Stimulated activated CD4-positive, alpha-beta T cell treated with anti-CD3 and anti-CD28 coated beads, TNF-alpha, amount 100 ng/mL, for 1 hour (primary cell): ENCODE results near the gene PARD6G.

ENCODE experiments used
- DNase-seq, 3 donors: peaks; one replicate each; pipeline ENCODE4 v3.0.0-alpha.2; 2020; ENCODE audit warnings: low read depth in 3 of 3, low spot score in 1 of 3

PARD6G gene

DNA sequence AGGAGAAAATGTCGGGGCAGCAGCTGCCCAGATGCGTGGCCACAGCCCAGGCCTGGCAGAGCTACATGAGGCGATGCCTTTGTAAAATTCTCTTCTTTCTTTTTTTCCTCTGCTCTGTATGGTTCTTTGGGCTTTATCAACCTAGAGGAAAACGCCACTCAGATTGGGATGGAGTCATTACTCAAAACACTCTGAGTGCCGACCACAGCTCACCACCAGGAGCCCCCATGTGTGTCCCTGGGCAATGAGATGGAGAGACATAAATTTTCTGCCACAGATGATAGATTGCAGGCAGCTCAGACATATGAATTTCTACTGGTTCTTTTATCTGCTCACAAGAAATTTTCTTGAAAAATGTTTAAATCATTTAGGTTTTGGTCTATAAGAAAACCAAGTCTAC is 56.0 kb downstream of the PARD6G start:
- no peak for DNase-seq

DNA sequence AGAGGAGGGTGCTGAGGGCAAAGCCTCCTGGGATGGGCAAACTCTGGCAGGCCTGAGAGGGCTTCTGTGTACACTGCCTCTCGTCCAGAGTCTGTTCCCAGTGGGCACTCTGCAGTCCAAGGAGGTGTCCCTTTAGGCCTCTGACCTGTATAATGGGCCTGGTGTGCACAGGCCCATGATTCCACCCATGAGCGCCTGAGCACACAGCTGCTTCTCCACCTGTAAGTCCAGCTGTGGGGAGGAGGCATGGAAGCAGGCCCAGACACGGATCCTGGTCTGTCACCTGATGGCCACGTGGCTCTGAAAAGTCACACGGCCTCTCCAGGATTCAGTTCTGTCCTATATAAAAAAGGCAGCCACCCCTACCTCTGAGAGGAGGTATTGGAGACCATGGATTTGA is 57.0 kb downstream of the PARD6G start:
- no peak for DNase-seq

DNA sequence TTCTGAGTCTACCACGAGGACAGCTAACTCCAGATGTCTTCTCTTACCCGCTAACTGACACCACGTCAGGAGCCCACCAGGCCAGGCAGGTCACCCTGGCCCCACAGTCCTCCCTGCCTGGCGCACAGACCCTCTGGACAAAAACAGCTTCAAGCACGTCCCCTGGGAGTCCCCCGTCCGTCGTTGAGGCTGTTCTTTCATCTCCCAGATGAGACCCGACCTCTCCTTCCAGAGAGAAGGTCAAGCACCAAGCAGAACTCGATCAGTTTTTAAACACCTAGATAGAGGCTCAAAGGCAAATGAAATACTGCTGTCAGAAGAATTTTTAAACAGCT is 57.8 kb downstream of the PARD6G start:
- DNase-seq: no peak

DNA sequence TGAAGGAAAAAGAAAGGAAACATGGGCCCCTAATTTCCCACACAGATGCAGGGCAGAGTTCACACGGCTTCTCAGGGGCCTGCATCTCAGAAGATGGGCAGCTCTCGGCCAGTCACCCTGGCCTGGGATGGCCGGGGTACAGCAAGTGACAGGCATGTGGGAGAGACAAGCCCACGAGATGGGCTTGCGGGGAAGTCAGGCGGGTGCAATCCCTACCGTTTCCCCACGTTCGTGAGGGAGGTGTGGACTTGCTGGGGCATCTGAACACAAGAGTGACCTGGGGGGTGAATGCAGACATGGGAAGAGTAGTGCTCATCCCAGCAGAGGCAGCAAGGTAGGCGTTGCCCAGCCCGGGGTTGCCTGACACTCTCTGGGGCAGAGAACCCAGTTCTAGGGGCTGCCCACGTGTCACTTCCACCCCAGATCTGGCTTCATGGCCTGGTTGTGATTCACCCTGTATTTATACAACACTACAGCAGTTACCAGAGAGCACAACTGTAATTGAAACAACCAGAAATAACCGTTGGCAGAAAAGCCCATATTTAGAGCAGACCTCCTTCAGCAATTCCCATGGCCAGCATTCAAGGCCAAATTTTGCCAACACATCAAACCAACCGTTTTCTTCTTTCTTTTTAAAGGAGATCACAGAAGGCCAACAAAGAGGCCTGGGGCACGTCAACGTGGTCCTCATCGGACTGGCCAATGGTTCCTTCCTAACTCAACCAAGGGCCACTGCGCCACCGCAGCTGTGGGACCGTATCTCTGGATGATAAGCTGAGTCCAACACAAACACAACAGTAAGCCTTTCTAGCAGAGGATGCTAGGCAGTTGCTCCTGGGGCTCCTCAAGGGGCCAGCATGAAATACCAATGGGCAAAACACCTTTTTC is 58.4 kb downstream of the PARD6G start:
- DNase-seq: no peak

DNA sequence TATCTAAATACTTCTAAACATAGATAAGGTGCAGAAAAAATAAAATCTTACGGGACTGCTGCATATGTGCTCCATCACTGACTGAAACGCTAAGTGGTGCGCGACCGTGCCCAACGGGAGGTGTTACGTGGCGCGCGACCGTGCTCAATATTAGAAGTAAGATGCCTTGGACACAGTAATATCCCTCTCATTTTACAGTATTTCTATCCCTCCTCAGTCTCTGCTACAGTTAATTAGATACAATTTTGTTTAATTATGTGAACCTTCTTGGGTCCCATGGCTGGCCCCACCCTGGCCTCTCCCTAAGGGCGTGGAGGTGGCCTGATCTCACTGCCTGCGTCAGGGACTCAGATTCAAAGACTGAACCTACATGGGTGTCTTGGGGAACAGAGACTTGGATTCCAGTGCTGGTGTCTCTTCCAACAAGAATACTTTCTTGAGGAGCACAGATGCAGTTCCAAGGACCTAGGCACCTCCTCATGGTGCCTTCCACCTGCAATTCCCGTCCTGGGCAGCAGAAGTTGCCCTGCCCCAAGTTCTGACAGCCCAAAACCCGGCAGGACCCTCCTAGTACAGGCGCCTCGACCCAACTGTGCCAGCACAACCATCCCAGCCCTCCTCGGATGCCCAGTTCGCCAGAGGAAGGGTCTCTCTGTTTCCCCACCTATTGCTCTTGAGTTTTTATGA is 59.2 kb downstream of the PARD6G start:
- DNase-seq: no peak

DNA sequence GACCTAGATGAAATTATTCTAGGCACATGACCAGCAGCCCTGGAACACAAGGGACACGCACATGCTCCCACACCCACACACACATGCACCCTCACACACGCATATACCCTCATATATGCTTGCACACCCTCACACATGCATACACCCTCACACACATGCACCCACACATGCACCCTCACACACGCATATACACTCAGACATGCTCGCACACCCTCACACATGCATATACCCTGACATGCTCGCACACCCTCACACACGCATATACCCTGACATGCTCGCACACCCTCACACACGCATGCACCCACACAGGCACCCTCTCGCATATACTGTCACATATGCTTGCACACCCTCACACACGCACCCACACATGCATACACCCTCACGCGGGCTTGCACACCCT is 61.8 kb downstream of the PARD6G start:
- no peak for DNase-seq

DNA sequence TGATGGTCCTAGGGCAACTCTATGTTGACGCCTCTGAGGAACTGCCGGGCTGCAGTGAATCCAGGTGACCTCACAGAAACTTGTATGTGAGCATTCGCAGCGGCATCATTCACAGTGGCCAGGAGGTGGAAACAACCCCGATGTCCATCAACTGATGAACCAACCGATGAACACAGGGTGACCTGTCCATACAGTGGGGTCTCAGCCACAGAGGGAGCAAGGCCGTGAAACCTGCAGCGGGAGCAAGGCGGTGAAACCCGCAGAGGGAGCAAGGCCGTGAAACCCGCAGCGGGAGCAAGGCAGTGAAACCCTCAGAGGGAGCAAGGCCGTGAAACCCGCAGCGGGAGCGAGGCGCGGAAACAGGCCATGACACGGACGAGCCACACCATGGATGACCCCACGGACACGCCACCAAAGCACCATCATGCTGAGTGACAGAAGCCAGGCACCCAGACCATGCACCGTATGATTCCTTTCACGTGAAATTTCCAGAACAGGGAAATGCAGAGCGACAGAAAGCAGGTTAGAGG is 63.0 kb downstream of the PARD6G start:
- no peak for DNase-seq

DNA sequence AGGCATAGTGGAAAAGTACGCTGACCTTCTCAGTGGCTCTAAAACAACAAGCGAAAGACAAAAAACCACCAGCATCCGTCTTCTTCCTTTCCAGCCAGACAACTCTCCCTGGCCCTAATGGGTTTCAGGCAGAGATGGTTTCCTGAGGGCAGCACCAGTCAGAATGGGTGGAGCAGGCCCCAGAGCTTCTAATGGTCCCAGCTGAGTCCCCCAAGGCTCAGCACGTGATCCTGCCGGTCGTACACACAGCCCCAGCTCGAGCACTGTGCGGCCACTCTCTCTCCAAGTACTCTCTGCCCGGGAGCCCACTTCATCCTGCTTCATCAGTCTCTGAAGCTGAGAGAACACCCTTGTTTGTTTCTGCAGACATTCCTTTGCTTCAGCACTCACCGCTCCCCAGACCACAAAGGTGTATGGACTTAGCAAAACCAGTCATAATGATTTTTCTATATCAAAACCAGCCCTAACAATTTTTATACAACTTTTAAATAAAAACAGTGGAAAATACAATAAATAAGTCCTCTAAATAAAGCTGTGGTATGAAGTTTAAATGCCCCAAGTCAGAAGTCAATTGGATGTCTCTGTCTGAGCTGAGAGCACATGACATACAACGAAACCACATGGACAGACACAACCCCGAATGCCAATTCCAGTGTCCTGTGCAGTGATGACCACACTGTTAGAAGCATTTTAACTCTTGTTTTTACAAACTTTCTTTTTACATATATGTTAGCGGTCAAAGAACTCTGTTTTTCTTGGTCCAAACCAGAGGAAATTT is 63.9 kb downstream of the PARD6G start:
- no peak for DNase-seq

DNA sequence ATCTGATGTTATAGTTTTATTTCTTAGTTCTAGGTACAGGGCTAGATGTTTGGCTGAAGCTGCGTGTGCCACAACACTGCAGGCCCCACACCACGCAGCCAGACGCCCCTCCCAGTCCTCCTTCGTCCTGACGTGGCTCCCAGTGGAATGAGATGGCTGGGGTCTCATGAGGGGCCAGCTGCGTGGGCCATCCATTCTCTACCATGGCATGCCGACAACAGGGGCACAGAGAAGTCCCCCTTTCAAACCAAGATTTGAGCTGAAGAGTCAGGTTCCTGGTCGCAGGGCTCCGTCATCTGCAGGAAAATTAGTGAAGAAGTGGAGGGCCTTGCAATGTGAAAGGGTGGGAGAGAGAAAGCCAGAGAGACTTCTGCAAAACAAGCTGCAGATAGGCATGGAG is 64.5 kb downstream of the PARD6G start:
- DNase-seq: no peak

DNA sequence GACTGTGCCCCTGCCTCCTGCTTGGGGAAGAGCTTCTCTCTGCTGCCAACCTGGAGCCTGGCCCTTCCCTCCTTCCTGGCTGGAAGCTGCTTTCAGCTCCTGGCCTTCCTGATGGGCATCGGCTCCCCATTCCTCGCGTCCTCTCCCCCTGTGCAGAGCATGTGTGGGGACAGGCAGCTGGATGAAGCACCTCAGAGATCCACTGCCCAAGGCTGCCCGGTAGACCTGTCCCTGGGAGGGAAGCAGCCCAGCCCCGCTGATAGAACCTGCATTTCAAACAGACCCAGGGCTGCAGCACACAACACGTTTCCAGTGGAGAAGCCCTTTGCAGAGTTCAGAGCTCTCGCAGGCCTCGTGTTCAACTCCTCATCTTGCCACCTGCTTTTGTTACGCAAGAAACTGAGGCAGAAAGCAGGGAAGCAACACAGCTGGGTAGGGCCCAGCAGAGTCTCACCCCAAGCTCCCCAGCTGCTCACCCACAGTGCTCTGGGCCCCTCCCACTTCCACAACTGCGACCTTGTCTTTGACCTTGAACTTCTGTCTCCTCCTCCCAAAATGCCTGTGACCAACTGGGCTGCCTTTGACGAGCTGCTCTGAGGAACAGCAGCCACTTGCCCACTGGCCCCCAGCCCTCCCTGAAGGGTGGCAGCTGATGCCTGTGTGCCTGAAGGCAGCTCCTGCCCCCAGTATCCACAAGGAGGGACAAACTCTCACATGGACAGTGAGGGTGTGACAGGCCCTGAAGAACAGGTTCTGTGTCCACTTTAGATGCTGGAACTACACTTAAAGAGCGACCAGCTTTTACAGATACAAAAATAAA is 65.5 kb downstream of the PARD6G start:
- DNase-seq: no peak

DNA sequence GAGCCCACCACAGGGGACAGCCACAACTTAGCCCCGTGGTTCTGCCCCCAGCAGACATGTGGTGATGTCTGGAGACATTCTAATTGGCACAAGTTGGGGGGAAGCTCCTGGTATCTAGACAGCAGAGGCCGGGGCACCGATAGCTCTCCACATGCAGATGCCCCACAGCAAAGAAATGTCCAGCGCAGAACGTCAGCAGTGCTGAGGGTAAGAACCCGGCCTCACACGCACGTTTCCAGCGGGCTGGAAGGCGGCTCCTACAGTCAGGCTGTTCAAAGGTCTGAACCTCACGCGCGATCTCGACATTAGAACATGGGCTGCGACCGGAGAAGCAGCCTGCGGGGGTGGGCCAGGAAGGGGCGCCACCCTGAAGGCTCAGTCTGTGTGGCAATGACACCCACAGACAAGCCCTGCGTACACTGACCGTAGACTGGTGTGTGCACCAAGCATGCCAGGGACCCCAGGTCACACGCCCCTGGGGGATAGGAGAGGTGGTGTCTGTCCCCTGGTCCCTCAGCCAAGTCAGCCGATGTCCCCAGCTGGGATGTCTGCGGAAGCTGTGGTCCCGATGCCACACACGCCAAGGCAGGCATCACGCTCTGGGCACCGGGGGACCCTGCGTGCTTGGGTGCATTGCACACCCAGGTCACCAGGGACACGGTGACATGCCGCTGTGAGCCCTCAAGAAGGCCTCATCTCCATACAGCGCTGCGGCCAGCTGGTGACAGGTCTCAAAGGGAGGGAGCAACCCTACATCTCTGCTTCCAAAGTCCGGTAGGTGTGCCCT is 66.3 kb downstream of the PARD6G start:
- no peak for DNase-seq

DNA sequence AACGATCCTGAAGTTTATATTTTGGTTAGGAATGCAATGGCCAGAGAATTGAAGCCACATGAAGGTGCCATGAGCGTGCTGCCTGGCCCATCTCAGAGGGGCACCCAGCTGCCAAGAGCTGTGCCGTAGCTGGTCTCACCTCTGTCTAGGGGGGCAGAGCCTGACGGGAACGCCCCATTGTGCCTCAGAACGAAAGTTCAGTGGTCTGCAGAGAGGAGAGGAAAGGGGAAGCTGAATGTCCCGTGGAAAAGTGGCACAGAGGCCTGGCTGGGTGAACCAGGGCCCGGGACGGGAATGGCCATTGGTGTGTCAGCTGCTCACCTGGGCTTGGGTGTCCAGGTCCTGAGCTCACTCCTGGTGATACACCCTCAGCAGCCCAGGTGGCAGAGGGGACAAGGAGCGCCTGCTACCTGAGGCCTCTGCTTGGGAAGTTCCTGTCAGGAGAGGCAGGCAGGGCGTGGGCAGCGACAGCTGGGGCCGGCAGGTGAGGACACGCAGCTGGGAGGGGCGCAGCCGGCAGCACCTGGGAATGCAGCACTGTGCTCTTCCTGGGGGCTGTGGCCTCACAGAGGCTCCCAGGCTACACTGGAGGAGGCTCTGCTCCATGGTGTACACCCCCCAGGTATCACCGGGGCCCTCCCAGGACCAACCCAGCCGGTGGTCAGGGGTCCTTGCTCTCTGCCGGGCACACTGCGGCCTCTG is 67.3 kb downstream of the PARD6G start:
- DNase-seq: no peak

DNA sequence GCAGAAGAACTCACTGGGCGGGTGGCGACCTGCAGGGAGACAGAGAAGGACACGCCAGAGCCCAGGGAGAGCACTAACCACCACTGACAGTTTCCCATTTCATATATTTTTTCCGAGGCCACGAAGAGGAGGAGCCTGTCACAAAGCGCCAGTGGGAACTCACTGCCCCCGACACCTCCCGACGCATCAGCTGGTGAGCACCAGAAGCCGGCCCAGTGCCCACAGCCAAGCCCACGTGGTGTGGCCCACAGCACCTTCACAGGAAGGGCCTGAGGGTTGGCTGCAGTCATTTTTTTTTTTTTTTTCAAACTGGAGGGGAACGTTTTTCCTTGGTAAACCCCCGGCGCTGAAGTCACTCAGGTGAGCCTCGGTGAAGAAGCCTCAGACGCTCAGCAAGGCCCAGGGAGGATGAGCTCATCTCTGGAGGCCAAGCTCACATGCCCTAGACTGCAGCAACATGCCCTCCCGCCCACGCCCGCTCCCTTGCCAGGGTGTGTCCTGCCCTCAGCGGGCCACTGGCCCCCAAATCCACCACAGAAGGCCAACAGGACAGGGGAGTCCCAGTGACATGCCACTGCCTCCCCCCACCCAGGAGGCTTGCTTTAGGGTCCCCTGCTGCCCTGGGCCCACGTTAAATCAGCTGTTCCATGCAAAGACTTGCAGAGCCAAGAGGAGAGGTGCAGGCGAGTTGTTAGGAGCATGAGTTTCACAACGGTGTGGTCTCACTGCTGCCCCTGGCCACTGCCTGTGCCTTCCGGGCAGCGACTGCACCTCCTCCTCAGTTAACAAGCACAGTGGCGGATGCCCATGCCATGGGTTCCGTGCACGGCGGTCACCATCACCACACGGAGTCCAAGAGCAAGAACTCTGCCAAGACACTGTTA is 68.1 kb downstream of the PARD6G start:
- no peak for DNase-seq

DNA sequence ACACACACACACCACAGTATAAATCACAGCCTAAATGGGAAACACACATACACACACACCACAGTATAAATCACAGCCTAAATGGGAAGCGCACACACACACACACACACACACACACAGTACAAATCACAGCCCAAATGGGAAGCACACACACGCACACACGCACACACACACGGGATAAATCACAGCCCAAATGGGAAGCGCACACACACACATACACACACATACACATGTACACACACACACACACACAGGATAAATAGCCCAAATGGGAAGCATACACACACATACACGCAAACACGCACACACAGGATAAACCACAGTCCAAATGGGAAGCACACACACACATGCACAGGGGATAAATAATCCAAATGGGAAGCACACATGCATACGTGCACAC is 70.2 kb downstream of the PARD6G start:
- DNase-seq: no peak

DNA sequence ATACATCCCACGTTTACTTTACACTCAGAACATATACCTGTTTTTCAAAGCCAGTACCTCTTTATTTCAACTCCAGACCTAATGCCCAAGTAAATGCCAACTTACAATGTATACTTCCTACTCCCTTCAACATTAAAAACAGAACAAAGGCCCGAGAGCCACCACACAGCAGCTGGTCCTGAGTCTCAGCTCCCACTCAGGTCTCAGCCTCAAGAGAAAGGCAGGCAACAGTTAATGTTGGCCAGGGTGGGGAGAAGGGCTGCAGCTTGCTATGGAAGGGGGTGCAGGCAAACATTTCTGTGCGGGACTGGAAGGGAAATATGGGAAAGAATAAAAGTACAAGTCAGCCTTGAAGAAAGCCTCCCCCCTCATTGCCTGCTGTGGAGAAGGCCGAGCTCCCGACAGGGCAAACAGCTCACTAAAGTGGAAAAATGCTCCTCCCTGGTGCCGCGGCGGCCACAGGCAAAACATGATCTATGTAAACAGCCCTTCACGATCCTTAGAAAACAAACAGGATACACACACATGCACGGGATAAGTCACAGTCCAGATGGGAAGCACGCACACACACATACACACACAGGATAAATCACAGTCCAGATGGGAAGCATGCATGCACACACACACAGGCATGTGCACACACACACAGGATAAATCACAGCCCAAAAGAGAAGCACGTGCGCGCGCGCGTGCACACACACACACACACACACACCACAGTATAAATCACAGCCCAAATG is 70.8 kb downstream of the PARD6G start:
- no peak for DNase-seq

DNA sequence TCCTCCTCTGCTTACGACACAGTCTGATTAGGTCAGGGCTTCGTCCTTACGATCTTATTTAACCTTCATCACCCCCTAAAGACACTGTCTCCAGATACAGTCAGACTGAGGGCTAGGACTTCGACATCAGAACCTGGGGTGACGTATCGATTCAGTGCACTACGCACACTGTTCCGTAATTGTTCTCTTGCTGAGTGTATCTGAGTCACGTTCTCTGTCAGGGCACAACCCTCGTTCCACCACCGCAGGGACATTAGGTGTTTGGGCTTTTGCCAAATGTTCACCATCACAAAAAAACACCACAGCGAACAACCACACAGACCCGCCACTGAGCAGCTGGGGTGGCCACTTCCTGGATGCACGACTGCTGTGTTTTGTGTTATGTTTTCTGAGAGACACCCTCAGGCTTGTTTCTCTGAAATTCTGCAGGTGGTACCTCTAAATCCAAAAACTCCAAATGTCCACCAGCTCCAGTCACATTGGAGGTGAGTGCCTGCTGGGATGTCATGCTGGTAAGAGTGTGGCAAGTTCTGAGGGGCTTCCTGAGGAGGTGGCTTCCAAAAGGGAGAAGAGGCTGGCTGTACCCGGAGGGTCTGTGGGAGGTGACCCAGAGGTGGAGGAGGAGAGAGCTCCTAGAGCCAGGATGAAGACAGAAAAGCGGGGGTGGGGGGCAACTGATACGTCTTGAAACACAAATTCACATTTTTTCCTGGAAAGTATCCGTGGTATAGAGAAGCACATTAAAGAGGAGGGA is 71.7 kb downstream of the PARD6G start:
- DNase-seq: peak in 1 of 3 donors; percentile 3

DNA sequence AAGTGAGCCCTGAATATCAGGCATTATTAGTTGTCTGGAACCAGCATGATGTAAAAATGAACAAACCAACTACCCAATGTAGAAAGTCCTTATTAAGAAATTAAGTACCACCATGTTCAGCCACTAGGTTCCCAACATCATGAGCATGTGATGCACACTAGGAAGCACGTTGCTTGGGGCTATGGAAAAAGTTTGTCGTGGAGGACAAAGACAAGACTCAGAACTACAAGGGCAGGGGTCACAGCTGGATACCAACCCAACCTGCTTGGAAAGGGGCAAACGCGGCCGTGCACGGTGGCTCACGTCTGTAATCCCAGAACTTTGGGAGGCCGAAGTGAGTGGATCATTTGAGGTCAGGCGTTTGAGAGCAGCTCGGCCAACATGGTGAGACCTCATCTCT is 74.3 kb downstream of the PARD6G start:
- DNase-seq: no peak
